AG04450 (cell line): ENCODE results near the gene GNGT2. TPM values are rescaled to one million over a fixed set of nuclear protein-coding genes. Genes with fewer than 3 reads are reported as not detected.

Experiments
- CTCF ChIA-PET: fragments of 300-600, 350-600 bp; formaldehyde crosslinking; extraction: SDS; loops from one replicate; lab custom pipeline; 2022; ENCODE audit warnings: antibody characterized with exemption, inconsistent platforms; lab: Charles Lee
- POLR2A ChIA-PET: fragments of 350-600 bp; formaldehyde crosslinking; extraction: SDS; loops from one replicate; lab custom pipeline; 2021; ENCODE audit warnings: antibody characterized with exemption, inconsistent platforms; lab: Yijun Ruan, JAX
- DNase-seq: peaks from one replicate; pipeline ENCODE4 v3.0.0-alpha.2; 2011; ENCODE audit warnings: low read depth, low spot score
- H3K27ac ChIP-seq: one replicate; pipeline ENCODE4 v1.5.1; 2012; ENCODE audit warnings: low read depth, low read length, control low read depth
- H3K27me3 ChIP-seq: one replicate; pipeline ENCODE4 v1.6.0; 2012; ENCODE audit warnings: low read length; ENCODE audit not compliant: control insufficient read depth, insufficient read depth
- H3K4me3 ChIP-seq: 2 replicates; pipeline ENCODE4 v1.5.1; 2011; ENCODE audit warnings: mild to moderate bottlenecking, low read depth, low read length, control low read depth
- H3K9me3 ChIP-seq: 2 replicates; pipeline ENCODE4 v1.5.1; 2012; ENCODE audit warnings: low read length; ENCODE audit not compliant: control insufficient read depth, insufficient read depth
- CTCF ChIP-seq: IDR thresholded peaks from 2 replicates; pipeline ENCODE4 v1.5.1; 2011; ENCODE audit warnings: low read depth, low read length, control low read depth, inconsistent platforms
- polyA plus RNA-seq: library from polyadenylated mRNA; depleted of rRNA; stranded (reverse); fragments of >200 nt; gene quantifications from 2 replicates; pipeline ENCODE4 v1.2.3, GENCODE V29; 2011

Gene GNGT2
- polyA plus RNA-seq, 1 experiment, result 0.16 TPM

DNA sequence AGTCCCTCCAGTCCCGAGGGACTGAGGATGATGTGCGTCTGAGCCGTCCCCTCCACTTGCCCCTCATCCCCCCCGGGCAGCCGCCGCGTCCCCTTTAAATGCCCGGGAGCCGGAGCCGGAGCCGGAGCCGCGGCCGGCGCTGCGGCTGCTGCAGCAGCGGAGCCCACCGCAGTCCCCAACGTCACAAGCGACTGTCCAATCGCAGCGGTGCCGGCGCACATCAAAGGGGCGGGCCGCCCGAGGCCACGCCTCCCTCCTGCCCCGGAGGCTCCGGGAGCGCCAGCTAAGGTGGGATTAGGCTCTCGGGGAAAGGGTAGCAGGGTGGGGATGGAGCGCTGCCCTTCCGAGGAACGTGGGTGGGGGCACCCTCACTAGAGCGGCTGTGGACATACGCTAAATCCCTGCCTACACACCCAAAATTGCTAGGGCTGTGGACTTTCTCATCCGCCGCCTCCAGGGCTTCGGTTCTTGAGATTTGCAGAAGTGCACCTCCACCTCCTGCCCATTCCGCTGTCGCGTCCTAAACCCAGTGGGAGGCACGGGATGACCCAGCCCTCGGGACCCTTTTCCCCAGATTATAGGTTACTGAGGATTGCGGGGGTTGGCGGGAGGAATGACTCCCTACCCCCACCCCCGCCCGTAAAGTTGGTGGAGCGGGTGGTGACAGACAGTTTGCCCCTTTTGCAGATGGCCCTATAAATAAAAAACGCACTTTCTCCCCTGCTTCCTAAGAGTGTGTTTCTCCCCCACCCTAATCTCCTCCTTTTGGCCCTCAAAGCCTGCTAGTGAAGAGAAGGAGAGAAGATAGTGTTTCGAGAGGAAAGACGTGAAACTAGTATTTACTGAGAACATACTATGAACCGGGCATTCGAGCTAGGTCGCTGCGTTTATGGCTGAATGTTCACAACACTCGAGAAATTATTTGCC lies 20.5 kb upstream of the GNGT2 start, which contains the start of gene PHOSPHO1:
TSS of gene PHOSPHO1 (minus strand) at position 152 of the 927 bp plus-strand sequence. CDS start 4,096 bp downstream, outside the sequence.
- peak; percentile 30 for DNase-seq
- H3K27ac ChIP-seq, result no peak within 1 kb of the TSS
- ChIA-PET CTCF (interaction anchor here (0.6 kb wide), 1 partner anchor 92 kb away, joined by 3 read pairs; no protein-coding TSS in a partner anchor), POLR2A (no interaction called here)
- H3K27me3 ChIP-seq, result peaks cover 25% of the 10 kb centered on the region
- H3K4me3 ChIP-seq, result peak within 1 kb of the TSS; percentile 68
- no peaks in the 10 kb centered on the region; the same call in 1 of the 2 replicates for H3K9me3 ChIP-seq
- no peak for TF ChIP-seq CTCF

DNA sequence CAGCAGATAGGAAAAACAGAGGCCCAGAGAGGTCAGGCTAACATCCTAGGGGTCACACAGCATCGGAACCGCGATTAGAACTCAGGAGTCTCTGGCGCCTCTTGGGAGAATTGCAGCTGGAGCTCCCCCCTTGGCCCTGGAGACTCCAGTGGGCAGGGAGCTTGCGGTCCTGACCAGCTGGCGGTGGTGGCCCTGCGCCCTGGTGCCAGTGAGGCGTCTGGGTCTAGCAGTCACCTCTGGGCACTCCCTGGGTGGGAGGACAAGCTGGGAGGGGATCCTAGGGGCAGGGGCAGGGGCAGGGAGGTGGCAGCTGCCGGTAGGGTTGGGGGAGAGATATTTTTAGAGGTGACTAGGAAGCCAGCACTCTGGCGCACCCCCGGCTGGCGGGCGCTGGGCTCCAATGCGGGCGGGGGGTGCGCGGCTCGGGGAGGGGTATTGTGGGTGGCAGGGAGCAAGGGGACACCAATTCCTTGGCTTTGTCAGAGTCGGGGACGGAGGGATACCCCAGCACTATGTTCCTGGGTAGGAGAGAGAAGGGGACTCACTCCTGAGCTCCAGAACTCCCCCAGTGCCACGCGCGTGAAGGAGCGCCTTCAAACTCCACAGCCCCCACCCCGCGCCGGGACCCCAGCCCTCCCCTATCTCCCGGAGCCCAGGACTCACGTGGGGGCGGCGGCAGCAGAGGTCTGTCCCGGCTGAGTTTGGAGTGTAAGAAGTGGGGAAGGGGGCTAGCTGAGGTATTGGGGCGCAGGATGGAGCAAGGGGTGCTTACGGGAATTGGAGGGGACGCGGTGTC lies 19.6 kb upstream of the GNGT2 start:
- Histone ChIP-seq H3K27ac (no peak overlapping the region), H3K4me3 (peak overlapping the region; percentile 68), H3K9me3 (no peaks in the 10 kb centered on the region; the same call in 1 of the 2 replicates), H3K27me3 (peaks cover 33% of the 10 kb centered on the region)
- no peak for TF ChIP-seq CTCF
- POLR2A ChIA-PET, result no interaction called here
- no peak for DNase-seq
- CTCF ChIA-PET, result interaction anchor here (0.5 to 5.5 kb wide), 4 partner anchors 11 to 154 kb away, joined by 4 to 42 read pairs (median 10); no protein-coding TSS in a partner anchor

DNA sequence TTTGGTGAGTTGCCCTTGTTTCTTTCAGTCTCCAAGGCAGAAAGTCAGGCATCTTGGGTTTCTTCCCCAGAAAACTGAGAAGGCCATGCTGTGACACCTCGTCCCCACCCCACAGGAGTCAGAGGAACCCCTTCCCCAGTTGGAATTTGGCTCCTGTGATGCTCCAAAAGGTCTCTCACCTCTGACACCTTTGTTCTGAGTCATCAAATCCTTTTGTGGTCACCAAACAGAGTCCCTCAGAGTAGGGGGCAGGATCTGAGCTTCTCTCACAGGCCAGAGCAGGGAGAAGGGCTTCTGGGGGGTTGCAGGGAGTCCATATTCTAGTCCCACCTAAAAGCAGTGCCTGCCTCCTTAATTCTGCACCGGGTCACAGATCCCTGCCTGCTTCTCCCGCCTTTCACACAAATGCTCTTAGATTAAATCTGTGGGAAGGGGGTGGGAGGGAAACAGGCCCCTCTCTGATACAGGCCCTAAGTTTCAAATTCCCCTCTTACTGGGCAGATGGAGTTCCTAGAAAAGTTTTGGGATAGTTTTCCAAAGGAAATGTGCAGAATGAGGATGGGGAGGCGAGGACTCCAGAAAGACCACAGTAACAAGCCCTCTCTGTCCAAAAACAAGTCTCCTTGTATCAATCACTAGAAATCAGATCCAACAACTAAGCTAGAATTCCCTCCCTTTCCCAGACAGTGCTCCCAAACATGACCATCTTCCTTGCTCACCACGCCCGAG lies 18.9 kb upstream of the GNGT2 start:
- ChIA-PET CTCF (interaction anchor here (0.5 to 5.5 kb wide), 8 partner anchors 11 to 1353 kb away, joined by 3 to 42 read pairs (median 4); no protein-coding TSS in a partner anchor), POLR2A (interaction anchor here (0.7 kb wide), 1 partner anchor 83 kb away, joined by 4 read pairs; no protein-coding TSS in a partner anchor)
- H3K27ac ChIP-seq, result no peak overlapping the region
- no peak for TF ChIP-seq CTCF
- DNase-seq, result no peak
- peaks cover 3% of the 10 kb centered on the region; the same call in 1 of the 2 replicates for H3K9me3 ChIP-seq
- H3K27me3 ChIP-seq, result peaks cover 40% of the 10 kb centered on the region
- no peak overlapping the region for H3K4me3 ChIP-seq

GRCh38 chr17:49227436-49228261 lies 17.3 kb upstream of the GNGT2 start:
- Histone ChIP-seq H3K27me3 (peaks cover 56% of the 10 kb centered on the region), H3K27ac (no peak overlapping the region), H3K4me3 (no peak overlapping the region), H3K9me3 (peaks cover 3% of the 10 kb centered on the region; the same call in 1 of the 2 replicates)
- CTCF ChIA-PET, result interaction anchor here (0.6 to 5.5 kb wide), 16 partner anchors 13 to 423 kb away, joined by 3 to 42 read pairs (median 4); partner anchors contain the start of genes ABI3 and GNGT2
- POLR2A ChIA-PET, result no interaction called here
- peak; percentile 84 for TF ChIP-seq CTCF
- peak; percentile 26 for DNase-seq
